Erythroblast (primary cell): ENCODE measurements around the gene FRMD4A.

ENCODE experiments used
- DNase-seq, 2 experiments: peaks; one replicate each; lab custom pipeline; 2025; lab: John Stamatoyannopoulos, UW
- GATA1 ChIP-seq: IDR thresholded peaks from 2 replicates; pipeline ENCODE4 v1.6.1; 2011; ENCODE audit warnings: low read depth, mild to moderate bottlenecking, control low read depth, low read length, moderate library complexity
- POLR2A ChIP-seq: IDR thresholded peaks from 2 replicates; pipeline ENCODE4 v1.6.1; 2011; ENCODE audit warnings: mild to moderate bottlenecking, low read length

The FRMD4A gene

DNA sequence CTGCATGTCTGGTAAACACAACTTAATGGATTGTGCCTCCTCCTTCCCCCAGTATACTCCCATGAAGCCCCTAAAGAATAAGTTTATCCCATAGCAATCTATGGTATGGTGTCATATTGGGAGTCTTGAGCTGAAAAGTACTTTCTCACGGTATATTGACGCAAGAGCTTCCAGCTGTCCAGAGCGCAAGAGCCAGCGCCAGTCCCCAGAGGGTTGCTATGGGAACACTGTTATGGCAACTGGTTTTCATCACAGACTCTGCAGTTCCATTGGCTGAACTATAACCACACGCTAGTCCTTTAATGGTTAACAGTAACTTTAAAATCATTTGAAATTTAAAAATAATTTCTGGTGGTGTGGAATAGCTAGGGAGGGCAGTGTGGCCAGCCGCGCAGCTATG is 697.0 kb downstream of the FRMD4A start:
- no peak for TF ChIP-seq GATA1
- TF ChIP-seq POLR2A = no peak
- DNase-seq = no peak

DNA sequence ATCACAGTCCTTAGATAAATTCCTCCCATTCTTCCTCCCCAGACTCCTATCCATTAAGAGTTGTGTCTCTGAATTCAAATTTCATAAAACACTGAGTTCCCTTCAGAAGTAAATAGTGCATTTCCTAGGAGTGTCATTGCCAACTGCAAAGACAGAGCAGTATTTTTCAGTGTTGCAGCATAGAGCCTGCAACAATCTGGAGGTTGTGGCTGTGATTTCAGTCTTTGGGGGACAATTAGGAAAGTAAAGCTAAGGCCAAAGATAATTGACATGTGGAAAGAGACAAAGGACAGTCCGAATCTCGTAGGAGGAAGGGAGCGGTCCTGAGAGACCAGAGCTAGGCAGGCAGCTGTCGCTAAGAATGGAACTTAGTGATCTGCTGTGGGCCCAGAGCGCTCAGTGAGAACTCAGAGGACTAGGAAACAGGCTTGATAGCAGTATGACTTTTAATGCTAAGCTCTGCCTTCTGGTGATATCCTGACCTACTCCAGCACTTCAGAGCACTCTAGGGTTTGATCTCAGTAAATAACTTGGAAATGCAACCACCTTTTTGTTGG is 697.8 kb downstream of the FRMD4A start:
- no peak for DNase-seq
- TF ChIP-seq GATA1 = no peak
- no peak for TF ChIP-seq POLR2A

- DNase-seq = no peak
- TF ChIP-seq GATA1 (no peak), POLR2A (no peak)
Measured at GRCh38 chr10:13632440-13632839, 698.3 kb downstream of the FRMD4A start.

DNA sequence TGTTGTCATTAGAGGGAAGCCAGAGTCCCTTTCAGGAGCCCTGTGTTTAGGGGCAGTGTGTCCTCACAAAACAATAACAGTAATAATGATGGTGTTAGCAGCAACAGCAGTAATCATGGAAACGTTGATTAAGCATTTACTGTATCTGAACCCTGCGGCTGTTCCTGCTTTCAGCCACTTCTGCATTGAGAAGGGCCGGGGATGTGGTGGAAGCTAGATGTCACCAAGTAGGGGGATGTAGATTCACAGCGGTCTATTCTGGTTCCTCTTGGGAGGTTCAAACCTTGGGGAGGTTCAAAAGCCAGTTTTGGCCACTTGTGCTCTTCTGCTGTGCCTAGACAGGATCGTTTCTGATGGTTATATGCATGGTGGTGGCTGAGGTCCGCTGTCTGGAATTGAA is 699.1 kb downstream of the FRMD4A start:
- no peak for DNase-seq
- no peak for TF ChIP-seq POLR2A
- TF ChIP-seq GATA1 = no peak

- no peak for TF ChIP-seq POLR2A
- TF ChIP-seq GATA1 = no peak
- no peak for DNase-seq
Measured at GRCh38 chr10:13630231-13630630, 700.5 kb downstream of the FRMD4A start.

- no peak for DNase-seq
- TF ChIP-seq POLR2A (no peak), GATA1 (no peak)
Measured at GRCh38 chr10:13629116-13629515, 701.6 kb downstream of the FRMD4A start.

DNA sequence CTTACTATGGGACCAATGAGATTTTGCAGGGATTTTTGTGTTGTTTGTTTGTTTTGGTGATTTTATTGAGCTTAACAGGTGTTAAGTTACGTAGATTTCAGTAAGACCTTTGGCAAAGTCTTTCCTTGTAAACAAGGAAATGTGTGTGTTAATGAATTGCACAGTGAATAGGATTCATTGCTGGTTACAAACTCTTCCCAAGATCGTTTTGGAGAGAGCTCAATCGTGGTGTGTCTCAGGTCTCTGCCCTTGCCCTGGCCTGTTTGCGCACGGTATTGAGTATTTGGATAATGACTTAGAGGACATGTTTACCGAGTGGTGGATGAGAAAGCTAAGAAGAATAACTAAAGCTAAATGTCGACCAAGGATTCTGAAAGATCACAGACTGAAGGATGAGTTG is 702.1 kb downstream of the FRMD4A start:
- no peak for TF ChIP-seq GATA1
- no peak for TF ChIP-seq POLR2A
- DNase-seq = no peak

DNA sequence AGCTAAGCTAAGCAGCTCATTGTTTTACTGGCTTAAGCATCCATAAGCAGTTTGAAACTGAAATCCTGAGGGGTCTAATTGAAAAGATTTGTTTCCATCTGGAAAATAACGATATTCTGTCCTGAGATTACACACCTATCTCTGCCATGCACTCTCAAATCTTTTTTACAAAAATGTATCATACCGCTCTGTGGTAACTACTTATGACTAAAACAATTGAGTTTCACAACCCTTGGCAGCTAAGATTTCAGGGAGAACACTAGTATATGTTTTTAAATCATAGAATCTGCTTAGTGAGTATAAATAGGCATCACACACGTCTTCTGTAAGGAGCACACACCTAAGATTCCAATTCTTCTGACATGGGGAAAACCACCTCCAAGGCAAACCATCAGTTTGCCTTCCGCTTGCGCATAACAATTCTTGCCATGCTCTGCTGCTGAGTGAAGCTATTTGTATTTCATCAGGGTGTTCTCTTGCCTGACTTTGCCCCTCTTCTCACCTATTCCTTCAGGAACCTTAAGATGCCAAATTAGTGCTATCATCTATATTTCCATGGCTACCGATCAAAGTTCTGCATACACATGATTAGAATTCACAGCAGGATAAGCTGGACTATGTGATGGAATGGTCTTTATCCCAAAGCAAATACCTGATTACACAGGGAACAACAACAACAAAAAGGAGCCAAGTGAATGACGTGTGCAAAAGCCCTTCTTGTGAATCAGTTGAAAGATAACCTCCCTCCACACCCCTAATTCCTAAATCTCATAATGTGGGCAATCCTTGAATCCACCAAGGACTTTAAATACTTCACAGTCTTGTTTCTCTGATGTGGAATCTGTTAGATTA is 703.0 kb downstream of the FRMD4A start:
- TF ChIP-seq GATA1 (no peak), POLR2A (no peak)
- DNase-seq = no peak

DNA sequence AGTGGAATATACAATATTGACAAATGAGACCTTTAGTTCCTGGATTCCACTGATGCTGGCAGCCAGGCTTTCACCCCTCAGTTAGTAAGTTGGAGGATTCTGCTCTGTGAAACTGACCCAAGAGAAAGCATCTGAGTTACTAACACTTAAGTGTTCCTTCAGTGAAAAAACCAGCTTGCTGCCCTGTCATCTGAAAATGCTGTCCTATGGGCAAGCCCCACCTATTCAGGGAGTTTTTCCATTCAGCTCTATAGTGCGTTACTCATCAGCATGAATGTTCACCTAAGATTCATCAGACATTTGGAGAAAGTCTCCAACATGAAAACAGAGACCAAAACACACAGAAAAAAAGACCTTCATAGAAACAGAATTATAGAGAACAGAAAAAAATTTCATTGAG is 706.1 kb downstream of the FRMD4A start:
- DNase-seq = no peak
- TF ChIP-seq GATA1 (no peak), POLR2A (no peak)

DNA sequence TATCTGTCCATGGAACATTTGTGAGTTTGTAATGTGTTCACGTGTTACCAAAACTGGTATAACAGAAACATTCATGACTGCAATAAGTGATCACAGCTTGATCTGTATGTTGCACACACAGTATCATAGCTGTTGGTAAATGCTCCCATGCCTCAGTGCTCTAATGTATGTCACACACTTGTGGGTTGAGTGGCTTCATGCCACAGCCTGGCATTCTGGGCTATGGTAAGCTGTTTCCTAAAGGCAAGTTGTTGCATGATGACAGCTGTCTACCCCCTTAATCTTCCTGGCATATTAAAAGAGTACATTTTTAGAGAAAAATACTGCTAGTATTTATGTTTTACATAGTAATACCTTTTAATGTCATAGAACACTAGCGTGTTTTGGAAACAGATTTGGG is 708.8 kb downstream of the FRMD4A start:
- no peak for DNase-seq
- TF ChIP-seq POLR2A = no peak
- TF ChIP-seq GATA1 = no peak

GRCh38 chr10:13617116-13617515 is 713.6 kb downstream of the FRMD4A start:
- no peak for DNase-seq
- TF ChIP-seq POLR2A (no peak), GATA1 (no peak)

DNA sequence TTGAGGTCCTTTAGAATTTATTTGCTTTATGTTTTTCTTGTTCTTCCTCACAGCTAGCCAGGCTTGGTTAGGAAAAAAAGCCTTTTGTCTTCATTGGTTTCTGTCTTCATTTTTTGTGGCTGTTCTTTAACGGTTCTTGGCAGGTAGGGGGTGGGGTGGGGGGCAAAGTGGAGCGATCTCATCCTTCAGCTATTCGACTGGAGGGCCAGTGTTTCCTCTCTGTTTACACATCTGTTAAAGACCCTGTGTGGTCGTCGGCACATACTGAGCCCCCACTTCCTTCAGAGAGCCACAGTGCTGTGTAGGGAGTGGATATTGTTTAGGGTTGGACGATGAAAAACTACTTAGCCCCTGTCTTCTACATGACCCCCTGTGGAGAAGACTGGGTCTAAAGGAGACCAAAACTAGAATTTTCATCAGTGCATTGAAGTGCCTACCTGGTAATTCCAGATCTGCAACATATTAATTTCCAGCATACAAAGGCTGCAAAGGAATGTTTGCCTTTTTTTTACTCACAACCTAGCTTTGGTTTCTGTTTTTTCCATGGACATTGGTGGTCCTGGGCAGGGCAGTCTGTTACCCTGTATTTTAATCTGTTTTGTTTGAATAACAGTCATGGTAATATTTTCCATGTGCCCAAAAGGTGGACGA is 714.9 kb downstream of the FRMD4A start:
- no peak for TF ChIP-seq GATA1
- no peak for TF ChIP-seq POLR2A
- no peak for DNase-seq

- TF ChIP-seq POLR2A = no peak
- no peak for TF ChIP-seq GATA1
- DNase-seq = no peak
Measured at GRCh38 chr10:13614530-13615332, 716.0 kb downstream of the FRMD4A start.
